Measurements from ENCODE around the gene PITPNM3.

DNA sequence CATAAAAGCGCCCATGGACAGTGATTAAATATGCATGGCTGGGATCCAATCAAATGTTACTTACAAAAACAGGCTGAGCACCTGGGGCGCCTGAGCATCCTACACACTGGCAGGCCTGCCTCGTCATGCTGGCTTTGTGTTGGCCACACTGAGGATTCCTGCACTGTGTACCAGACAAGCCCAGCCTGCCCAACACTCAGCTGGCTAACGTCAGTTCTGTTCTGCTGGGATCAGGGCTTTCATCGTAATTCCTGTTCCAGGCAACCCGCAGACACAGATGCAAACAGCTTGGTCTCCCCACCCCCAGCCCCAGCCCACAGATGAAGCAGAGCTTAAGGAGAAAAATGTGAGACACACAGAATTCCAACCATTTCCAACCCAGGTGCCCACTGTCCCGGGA is 81.4 kb downstream of the PITPNM3 start:
- no peak for TF ChIP-seq SPI1 (IDR thresholded peaks at IDR 0.05; ENCODE audit: low read depth, low read length)
- no peak for TF ChIP-seq POLR2AphosphoS5 (IDR thresholded peaks at IDR 0.05; ENCODE audit: low read depth, low read length)
- no peak for TF ChIP-seq POLR2A (IDR thresholded peaks at IDR 0.05; ENCODE audit: low read depth, low read length)
